NCI-H748 (cell line): Measurements from ENCODE around the gene VTI1B.
A peak's percentile ranks its signal among the peaks of the same experiment; 100 is the strongest.
"Not testable (repeated sequence)": the region's sequence is repeated elsewhere in the genome, so short reads cannot be mapped to it uniquely, and the experiment has no call there.

ENCODE experiments used
- DNase-seq: peaks from one replicate; lab custom pipeline; 2025; ENCODE audit not compliant: unreplicated experiment; lab: John Stamatoyannopoulos, UW

The VTI1B gene

GRCh38 chr14:67630186-67630585 lies 44.2 kb downstream of the VTI1B start:
- DNase-seq, result no peak

GRCh38 chr14:67627519-67627918 lies 46.9 kb downstream of the VTI1B start:
- DNase-seq, result no peak

- not testable (repeated sequence) for DNase-seq
Measured at GRCh38 chr14:67626131-67626530, 48.3 kb downstream of the VTI1B start.

GRCh38 chr14:67623114-67623513 lies 51.3 kb downstream of the VTI1B start:
- DNase-seq, result no peak

- no peak for DNase-seq
Measured at GRCh38 chr14:67622675-67623074, 51.8 kb downstream of the VTI1B start.

GRCh38 chr14:67620217-67620785 lies 54.1 kb downstream of the VTI1B start:
- DNase-seq, result peak; percentile 69

- peak; percentile 98 for DNase-seq
Measured at GRCh38 chr14:67619446-67620216, 54.8 kb downstream of the VTI1B start, which contains the start of gene ARG2. Gene ARG2 (plus strand): TSS chr14:67619920. CDS start chr14:67619978, 58 bp downstream.

- peak; percentile 80 for DNase-seq
Measured at GRCh38 chr14:67618617-67619063, 55.8 kb downstream of the VTI1B start.

- no peak for DNase-seq
Measured at GRCh38 chr14:67610491-67610890, 63.9 kb downstream of the VTI1B start.

GRCh38 chr14:67609642-67610310 lies 64.7 kb downstream of the VTI1B start:
- DNase-seq, result no peak

- DNase-seq, result no peak
Measured at GRCh38 chr14:67607646-67608045, 66.8 kb downstream of the VTI1B start.

- no peak for DNase-seq
Measured at GRCh38 chr14:67602995-67603545, 71.4 kb downstream of the VTI1B start.

- DNase-seq, result no peak
Measured at GRCh38 chr14:67602076-67602475, 72.4 kb downstream of the VTI1B start.

GRCh38 chr14:67600562-67600974 lies 73.9 kb downstream of the VTI1B start:
- not testable (repeated sequence) for DNase-seq

- DNase-seq, result peak; percentile 89
Measured at GRCh38 chr14:67599698-67600561, 74.5 kb downstream of the VTI1B start, which contains the start of gene PIGH. Gene PIGH (minus strand): TSS chr14:67600268. CDS start chr14:67600203, 65 bp downstream.
